ENCODE measurements around the gene GSTO2.
A peak's percentile ranks its signal among the peaks of the same experiment; 100 is the strongest.

GSTO2 gene

GRCh38 chr10:104281694-104282093 lies 12.7 kb downstream of the GSTO2 start:
- no peak for DNase-seq

GRCh38 chr10:104284846-104285245 lies 15.9 kb downstream of the GSTO2 start:
- no peak for DNase-seq

GRCh38 chr10:104286939-104287338 lies 18.0 kb downstream of the GSTO2 start:
- no peak for DNase-seq

GRCh38 chr10:104288355-104288754 lies 19.4 kb downstream of the GSTO2 start:
- DNase-seq: no peak

- DNase-seq: peak; percentile 89
Observed at GRCh38 chr10:104291439-104291951, 22.5 kb downstream of the GSTO2 start.

- DNase-seq: peak; percentile 54
Observed at GRCh38 chr10:104293011-104293410, 24.0 kb downstream of the GSTO2 start.

- no peak for DNase-seq
Observed at GRCh38 chr10:104293781-104294321, 24.9 kb downstream of the GSTO2 start.

- DNase-seq: no peak
Observed at GRCh38 chr10:104296687-104297436, 27.9 kb downstream of the GSTO2 start.

GRCh38 chr10:104297697-104298660 lies 29.0 kb downstream of the GSTO2 start:
- peak; percentile 94 for DNase-seq

GRCh38 chr10:104299031-104299904 lies 30.3 kb downstream of the GSTO2 start:
- peak; percentile 77 for DNase-seq

- peak; percentile 97 for DNase-seq
Observed at GRCh38 chr10:104300002-104300735, 31.2 kb downstream of the GSTO2 start.

- peak; percentile 98 for DNase-seq
Observed at GRCh38 chr10:104300736-104301292, 31.8 kb downstream of the GSTO2 start.

GRCh38 chr10:104301907-104302690 lies 33.1 kb downstream of the GSTO2 start:
- DNase-seq: no peak

GRCh38 chr10:104303594-104304355 lies 34.8 kb downstream of the GSTO2 start:
- DNase-seq: no peak

GRCh38 chr10:104304356-104304745 lies 35.4 kb downstream of the GSTO2 start:
- no peak for DNase-seq

- DNase-seq: no peak
Observed at GRCh38 chr10:104304927-104305326, 35.9 kb downstream of the GSTO2 start.

- DNase-seq: no peak
Observed at GRCh38 chr10:104306897-104307296, 37.9 kb downstream of the GSTO2 start.

- DNase-seq: no peak
Observed at GRCh38 chr10:104307576-104308438, 38.8 kb downstream of the GSTO2 start.

Data from fibroblast of skin of abdomen (primary cell).